ENCODE data around the gene SLIT3. TPM values are rescaled to one million over a fixed set of nuclear protein-coding genes. Genes with fewer than 3 reads are reported as not detected.

The SLIT3 gene
- total and polyA plus RNA-seq, 2 donors from 2014 or later = 14.5 to 54.1 TPM

- intact Hi-C loops (cut with DNase I) = no loop called here
- DNase-seq (no peak), FAIRE-seq (no peak)
- Histone ChIP-seq H3K36me3 (ENCODE audit: control insufficient read depth in 2 of 3, insufficient read depth in 3 of 3, low read length in 3 of 3) (no peaks in the 10 kb centered on the region), H3K27ac (ENCODE audit: low read depth in 2 of 2, low read length in 2 of 2) (no peak overlapping the region), H3K9me3 (ENCODE audit: control insufficient read depth in 2 of 3, insufficient read depth in 1 of 3, low read length in 3 of 3) (no peaks in the 10 kb centered on the region), H3K9ac (ENCODE audit: low read length in 3 of 3) (no peak overlapping the region), H3K27me3 (ENCODE audit: control insufficient read depth, insufficient read depth, low read length) (no peaks in the 10 kb centered on the region), H3K4me3 (ENCODE audit: low read length in 3 of 3) (no peak overlapping the region), H3K4me1 (ENCODE audit: control insufficient read depth in 2 of 3, insufficient read depth in 2 of 3, low read depth in 1 of 3, low read length in 3 of 3) (peaks cover 0 to 4% (median 3%) of the 10 kb centered on the region in 3 donors)
- TF ChIP-seq, protein P1, sequence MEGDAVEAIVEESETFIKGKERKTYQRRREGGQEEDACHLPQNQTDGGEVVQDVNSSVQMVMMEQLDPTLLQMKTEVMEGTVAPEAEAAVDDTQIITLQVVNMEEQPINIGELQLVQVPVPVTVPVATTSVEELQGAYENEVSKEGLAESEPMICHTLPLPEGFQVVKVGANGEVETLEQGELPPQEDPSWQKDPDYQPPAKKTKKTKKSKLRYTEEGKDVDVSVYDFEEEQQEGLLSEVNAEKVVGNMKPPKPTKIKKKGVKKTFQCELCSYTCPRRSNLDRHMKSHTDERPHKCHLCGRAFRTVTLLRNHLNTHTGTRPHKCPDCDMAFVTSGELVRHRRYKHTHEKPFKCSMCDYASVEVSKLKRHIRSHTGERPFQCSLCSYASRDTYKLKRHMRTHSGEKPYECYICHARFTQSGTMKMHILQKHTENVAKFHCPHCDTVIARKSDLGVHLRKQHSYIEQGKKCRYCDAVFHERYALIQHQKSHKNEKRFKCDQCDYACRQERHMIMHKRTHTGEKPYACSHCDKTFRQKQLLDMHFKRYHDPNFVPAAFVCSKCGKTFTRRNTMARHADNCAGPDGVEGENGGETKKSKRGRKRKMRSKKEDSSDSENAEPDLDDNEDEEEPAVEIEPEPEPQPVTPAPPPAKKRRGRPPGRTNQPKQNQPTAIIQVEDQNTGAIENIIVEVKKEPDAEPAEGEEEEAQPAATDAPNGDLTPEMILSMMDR (IDR thresholded peaks at IDR 0.05; ENCODE audit: borderline replicate concordance, extremely low read depth, insufficient read depth) = no peak
Observed at GRCh38 chr5:169225830-169226356, 75.0 kb downstream of the SLIT3 start.

- no peak overlapping the region for H3K27ac ChIP-seq (ENCODE audit: low read depth in 2 of 2, low read length in 2 of 2)
- H3K36me3 ChIP-seq (ENCODE audit: control insufficient read depth in 2 of 3, insufficient read depth in 3 of 3, low read length in 3 of 3) = no peaks in the 10 kb centered on the region
- intact Hi-C loops (cut with DNase I) = no loop called here
- no peaks in the 10 kb centered on the region for H3K9me3 ChIP-seq (ENCODE audit: control insufficient read depth in 2 of 3, insufficient read depth in 1 of 3, low read length in 3 of 3)
- FAIRE-seq (no peak), DNase-seq (peak in 2 of 5 donors; percentile 26 to 31)
- no peak overlapping the region for H3K4me3 ChIP-seq (ENCODE audit: low read length in 3 of 3)
- H3K27me3 ChIP-seq (ENCODE audit: control insufficient read depth, insufficient read depth, low read length) = no peaks in the 10 kb centered on the region
- peaks cover 0 to 4% (median 3%) of the 10 kb centered on the region in 3 donors for H3K4me1 ChIP-seq (ENCODE audit: control insufficient read depth in 2 of 3, insufficient read depth in 2 of 3, low read depth in 1 of 3, low read length in 3 of 3)
- H3K9ac ChIP-seq (ENCODE audit: low read length in 3 of 3) = no peak overlapping the region
- TF ChIP-seq, protein P1 (IDR thresholded peaks at IDR 0.05; ENCODE audit: borderline replicate concordance, extremely low read depth, insufficient read depth) = no peak
Observed at GRCh38 chr5:169223595-169223953, 77.4 kb downstream of the SLIT3 start.

- Histone ChIP-seq H3K9ac (ENCODE audit: low read length in 3 of 3) (no peak overlapping the region), H3K36me3 (ENCODE audit: control insufficient read depth in 2 of 3, insufficient read depth in 3 of 3, low read length in 3 of 3) (no peaks in the 10 kb centered on the region), H3K4me3 (ENCODE audit: low read length in 3 of 3) (no peak overlapping the region), H3K27ac (ENCODE audit: low read depth in 2 of 2, low read length in 2 of 2) (no peak overlapping the region), H3K9me3 (ENCODE audit: control insufficient read depth in 2 of 3, insufficient read depth in 1 of 3, low read length in 3 of 3) (no peaks in the 10 kb centered on the region), H3K27me3 (ENCODE audit: control insufficient read depth, insufficient read depth, low read length) (no peaks in the 10 kb centered on the region), H3K4me1 (ENCODE audit: control insufficient read depth in 2 of 3, insufficient read depth in 2 of 3, low read depth in 1 of 3, low read length in 3 of 3) (peaks cover 0 to 4% (median 3%) of the 10 kb centered on the region in 3 donors)
- DNase-seq (no peak), FAIRE-seq (no peak)
- intact Hi-C loops (cut with DNase I) = no loop called here
- TF ChIP-seq, protein P1 (IDR thresholded peaks at IDR 0.05; ENCODE audit: borderline replicate concordance, extremely low read depth, insufficient read depth) = no peak
Observed at GRCh38 chr5:169222934-169223594, 77.9 kb downstream of the SLIT3 start.
